Sigmoid colon (tissue), 7 donors: ENCODE data around the gene SIM1. TPM values are rescaled to one million over a fixed set of nuclear protein-coding genes. Genes with fewer than 3 reads are reported as not detected.

ENCODE experiments used
- DNase-seq: peaks from one replicate; pipeline ENCODE4 v3.0.0-alpha.2; 2019
- H3K27ac ChIP-seq, 4 donors: fragments of 200-600 bp; sonication (generic); one replicate each; pipeline ENCODE4 v1.5.1; 2016 to 2019; ENCODE audit warnings: mild to moderate bottlenecking in 1 of 4
- H3K27me3 ChIP-seq, 3 donors: fragments of 200-600 bp; sonication (generic); one replicate each; pipeline ENCODE4 v1.5.1; 2019; ENCODE audit warnings: mild to moderate bottlenecking in 1 of 3
- H3K36me3 ChIP-seq, 4 donors: fragments of 200-600 bp; sonication (generic); one replicate each; pipeline ENCODE4 v1.5.1; 2016 to 2019
- H3K4me1 ChIP-seq, 4 donors: fragments of 200-600 bp; sonication (generic); one replicate each; pipeline ENCODE4 v1.5.1; 2017 to 2019
- H3K4me3 ChIP-seq, 4 donors: fragments of 200-600 bp; sonication (generic); one replicate each; pipeline ENCODE4 v1.5.1; 2017 to 2019; ENCODE audit warnings: mild to moderate bottlenecking in 2 of 4, moderate library complexity in 1 of 4
- H3K9me3 ChIP-seq, 4 donors: fragments of 200-600 bp in 3 of 4; sonication (generic) in 3 of 4; one replicate each; pipeline versions ENCODE4 v1.5.1 to v1.6.1; 2013 to 2019
- EP300 ChIP-seq, 4 donors: sonication (generic); formaldehyde crosslinking; IDR thresholded peaks; one replicate each; pipeline ENCODE4 v1.6.1; 2017; ENCODE audit warnings: antibody characterized with exemption in 4 of 4
- POLR2A ChIP-seq, 2 donors: fragments of 450-650 bp; IDR thresholded peaks; one replicate each; pipeline ENCODE4 v1.6.1; 2016; ENCODE audit warnings: antibody characterized with exemption in 2 of 2, mild to moderate bottlenecking in 2 of 2, moderate library complexity in 2 of 2
- POLR2AphosphoS5 ChIP-seq, 4 donors: sonication (generic); formaldehyde crosslinking; IDR thresholded peaks; one replicate each; pipeline ENCODE4 v1.6.1; 2017; ENCODE audit warnings: antibody characterized with exemption in 4 of 4
- WGBS, 2 donors: extraction: QIAGEN DNeasy Blood & Tissue Kit; methylation state at CpG; one replicate each; pipeline ENCODE4 v1.1.7; 2013; 5-methylcytosine and 5-hydroxymethylcytosine counted together
- intact Hi-C: fragments of 100-400 bp; cut with DNase I; formaldehyde crosslinking; loops from one replicate; pipeline ENCODE4 v1.15.1; 2023
- polyA plus RNA-seq, 3 donors: library from polyadenylated mRNA; stranded (reverse); fragments of 200-250 nt; gene quantifications; one replicate each; pipeline ENCODE4 v1.2.3, GENCODE V29; 2013
- total RNA-seq, 4 donors: library from RNA; depleted of rRNA; stranded (reverse); fragments of >200 nt; gene quantifications; one replicate each; pipeline ENCODE4 v1.1.0, GENCODE V29; 2016
- TF ChIP-seq, protein P1 (sequence below), 4 experiments: fragments of 450-650 bp in 3 of 4; fragments of 200-600 bp in 1 of 4; IDR thresholded peaks; one replicate each; pipeline ENCODE4 v1.5.1; 2016 to 2019; ENCODE audit warnings: antibody characterized with exemption in 4 of 4, mild to moderate bottlenecking in 3 of 4, moderate library complexity in 2 of 4
- donor health status: healthy with polysubstance abuse.
- donor health status: Bipolar disorder and iron deficiency.
- donor health status: healthy.

Gene SIM1
- total and polyA plus RNA-seq, 7 donors: not detected

DNA sequence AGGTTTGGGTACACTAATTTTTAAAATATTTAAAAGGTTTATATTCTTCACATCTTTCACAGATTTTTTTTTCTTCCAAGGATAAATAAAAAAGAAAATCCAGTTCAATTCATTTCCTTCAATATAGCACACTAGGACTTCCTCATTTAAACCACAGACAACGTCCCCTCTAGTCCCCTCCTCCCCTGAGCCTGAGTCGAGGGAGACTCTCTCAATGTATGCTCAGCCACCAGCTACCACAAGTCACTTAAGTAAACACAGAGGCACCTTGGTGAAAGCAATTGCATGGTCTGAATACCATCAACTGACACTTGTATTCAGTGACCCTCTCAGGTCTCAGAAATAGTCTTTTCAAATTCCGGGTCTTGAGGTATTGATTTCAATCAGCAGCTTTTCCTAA lies 88.6 kb downstream of the SIM1 start:
- Histone ChIP-seq H3K4me1 (no peaks in the 10 kb centered on the region), H3K4me3 (no peak overlapping the region), H3K36me3 (no peaks in the 10 kb centered on the region), H3K27me3 (peaks cover 0 to 3% (median 0%) of the 10 kb centered on the region in 3 donors), H3K9me3 (no peaks in the 10 kb centered on the region), H3K27ac (no peak overlapping the region)
- TF ChIP-seq EP300 (IDR thresholded peaks at IDR 0.05) (no peak), POLR2A (IDR thresholded peaks at IDR 0.05) (no peak), POLR2AphosphoS5 (IDR thresholded peaks at IDR 0.05) (no peak)
- TF ChIP-seq, protein P1, sequence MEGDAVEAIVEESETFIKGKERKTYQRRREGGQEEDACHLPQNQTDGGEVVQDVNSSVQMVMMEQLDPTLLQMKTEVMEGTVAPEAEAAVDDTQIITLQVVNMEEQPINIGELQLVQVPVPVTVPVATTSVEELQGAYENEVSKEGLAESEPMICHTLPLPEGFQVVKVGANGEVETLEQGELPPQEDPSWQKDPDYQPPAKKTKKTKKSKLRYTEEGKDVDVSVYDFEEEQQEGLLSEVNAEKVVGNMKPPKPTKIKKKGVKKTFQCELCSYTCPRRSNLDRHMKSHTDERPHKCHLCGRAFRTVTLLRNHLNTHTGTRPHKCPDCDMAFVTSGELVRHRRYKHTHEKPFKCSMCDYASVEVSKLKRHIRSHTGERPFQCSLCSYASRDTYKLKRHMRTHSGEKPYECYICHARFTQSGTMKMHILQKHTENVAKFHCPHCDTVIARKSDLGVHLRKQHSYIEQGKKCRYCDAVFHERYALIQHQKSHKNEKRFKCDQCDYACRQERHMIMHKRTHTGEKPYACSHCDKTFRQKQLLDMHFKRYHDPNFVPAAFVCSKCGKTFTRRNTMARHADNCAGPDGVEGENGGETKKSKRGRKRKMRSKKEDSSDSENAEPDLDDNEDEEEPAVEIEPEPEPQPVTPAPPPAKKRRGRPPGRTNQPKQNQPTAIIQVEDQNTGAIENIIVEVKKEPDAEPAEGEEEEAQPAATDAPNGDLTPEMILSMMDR (IDR thresholded peaks at IDR 0.05): no peak
- DNase-seq: no peak
- intact Hi-C loops: no loop called here
- 19 to 21% methylated on average over 3 of the region's 3 CpGs for WGBS, 2 donors

DNA sequence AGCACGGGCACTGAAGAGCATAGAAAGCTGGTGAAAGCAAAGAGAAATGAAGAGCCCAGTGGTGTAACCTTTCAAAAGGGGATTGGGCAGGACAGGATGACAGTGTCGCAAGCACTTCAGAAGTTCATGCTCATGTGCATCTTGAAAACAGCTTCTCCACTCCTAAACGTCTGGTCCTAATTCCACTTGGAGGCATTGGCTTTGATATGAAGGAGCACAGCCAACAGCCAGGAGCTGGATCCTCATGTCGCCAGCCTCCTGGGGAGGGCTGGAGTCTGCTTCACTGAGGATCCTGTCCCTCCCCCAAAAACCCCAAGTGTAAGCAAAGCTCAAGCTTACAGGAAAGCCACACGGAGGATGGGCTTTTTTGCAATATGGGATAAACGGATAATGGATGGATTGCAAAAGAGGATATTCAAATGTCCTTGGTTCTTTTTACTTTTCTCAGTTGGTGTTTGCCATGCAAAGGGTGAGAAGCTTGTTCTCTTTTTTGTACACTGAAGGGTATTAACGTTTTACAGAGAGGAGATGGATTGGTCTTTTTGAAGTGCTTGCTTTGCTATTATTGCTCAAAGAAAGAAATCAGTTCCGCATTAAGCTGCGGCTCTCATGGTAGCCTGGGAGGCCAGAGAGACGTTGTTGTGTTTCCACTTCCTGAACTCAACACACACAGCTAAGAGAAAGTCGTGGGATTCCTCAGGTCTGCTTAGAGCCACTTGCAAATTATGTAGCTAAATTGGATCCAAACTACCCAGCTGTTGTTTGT lies 92.2 kb downstream of the SIM1 start:
- TF ChIP-seq EP300 (IDR thresholded peaks at IDR 0.05): no peak
- TF ChIP-seq POLR2AphosphoS5 (IDR thresholded peaks at IDR 0.05): no peak
- TF ChIP-seq, protein P1 (IDR thresholded peaks at IDR 0.05): no peak
- no peak for TF ChIP-seq POLR2A (IDR thresholded peaks at IDR 0.05)
- H3K27me3 ChIP-seq: peaks cover 0 to 3% (median 0%) of the 10 kb centered on the region in 3 donors
- H3K9me3 ChIP-seq: no peaks in the 10 kb centered on the region
- H3K4me3 ChIP-seq: no peak overlapping the region
- 56 to 62% methylated on average over 11 of the region's 11 CpGs for WGBS, 2 donors
- intact Hi-C loops: no loop called here
- no peaks in the 10 kb centered on the region for H3K36me3 ChIP-seq
- no peak for DNase-seq
- no peaks in the 10 kb centered on the region for H3K4me1 ChIP-seq
- H3K27ac ChIP-seq: no peak overlapping the region

DNA sequence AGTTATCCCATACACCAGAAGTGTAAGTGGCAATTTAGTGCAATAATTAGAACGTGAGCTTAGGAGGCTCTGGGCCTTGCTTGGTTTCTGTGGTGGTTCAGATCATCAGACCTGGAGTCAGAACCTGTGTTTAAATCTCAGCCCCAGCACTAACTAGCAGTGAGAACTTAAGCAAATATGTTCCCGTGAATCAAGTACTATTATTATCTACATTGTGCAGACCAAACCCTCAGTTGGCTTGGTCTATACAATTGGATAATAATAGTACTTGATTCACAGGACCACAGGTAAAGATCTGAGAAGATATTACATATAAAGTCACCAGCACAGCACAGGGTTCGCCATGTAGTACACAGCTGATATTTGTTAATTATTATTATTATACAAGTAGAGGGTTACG lies 93.1 kb downstream of the SIM1 start:
- Histone ChIP-seq H3K27me3 (peaks cover 0 to 3% (median 0%) of the 10 kb centered on the region in 3 donors), H3K9me3 (no peaks in the 10 kb centered on the region), H3K4me3 (no peak overlapping the region), H3K4me1 (no peaks in the 10 kb centered on the region), H3K27ac (no peak overlapping the region), H3K36me3 (no peaks in the 10 kb centered on the region)
- intact Hi-C loops: no loop called here
- TF ChIP-seq EP300 (IDR thresholded peaks at IDR 0.05): no peak
- TF ChIP-seq POLR2AphosphoS5 (IDR thresholded peaks at IDR 0.05): no peak
- TF ChIP-seq, protein P1 (IDR thresholded peaks at IDR 0.05): no peak
- TF ChIP-seq POLR2A (IDR thresholded peaks at IDR 0.05): no peak
- no peak for DNase-seq
- WGBS, 2 donors: 83 to 89% methylated on average over 4 of the region's 4 CpGs

DNA sequence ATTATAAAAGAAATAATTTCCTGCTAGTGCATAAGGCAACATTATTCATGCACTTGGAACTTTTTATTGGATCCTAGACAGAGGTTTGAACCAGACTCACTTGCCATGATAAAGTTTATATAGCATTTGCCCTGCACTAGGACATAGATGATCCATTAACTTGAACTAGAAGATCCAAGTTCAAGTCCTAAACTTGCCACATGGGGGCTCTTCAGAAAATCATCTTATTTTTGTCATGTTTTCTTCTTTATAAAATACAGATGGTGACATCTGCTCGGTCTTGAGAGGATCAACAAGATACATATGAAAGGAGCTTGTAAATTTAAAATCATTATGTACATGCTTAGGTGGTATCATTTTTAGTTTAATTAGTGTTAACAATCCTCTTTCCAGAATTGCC lies 94.5 kb downstream of the SIM1 start:
- H3K27ac ChIP-seq: no peak overlapping the region
- intact Hi-C loops: no loop called here

More for the DNA sequence above, 94.5 kb downstream of the SIM1 start:
- WGBS, 2 donors: 52 to 65% methylated on average over 1 of the region's 1 CpG
- Histone ChIP-seq H3K27me3 (peaks cover 0 to 3% (median 0%) of the 10 kb centered on the region in 3 donors), H3K9me3 (no peaks in the 10 kb centered on the region), H3K4me3 (no peak overlapping the region), H3K4me1 (no peaks in the 10 kb centered on the region), H3K36me3 (no peaks in the 10 kb centered on the region)
- TF ChIP-seq, protein P1 (IDR thresholded peaks at IDR 0.05): no peak
- TF ChIP-seq EP300 (IDR thresholded peaks at IDR 0.05): no peak
- no peak for TF ChIP-seq POLR2AphosphoS5 (IDR thresholded peaks at IDR 0.05)
- TF ChIP-seq POLR2A (IDR thresholded peaks at IDR 0.05): no peak
- no peak for DNase-seq
